ENCODE results near the gene TAL1.

Gene TAL1

DNA sequence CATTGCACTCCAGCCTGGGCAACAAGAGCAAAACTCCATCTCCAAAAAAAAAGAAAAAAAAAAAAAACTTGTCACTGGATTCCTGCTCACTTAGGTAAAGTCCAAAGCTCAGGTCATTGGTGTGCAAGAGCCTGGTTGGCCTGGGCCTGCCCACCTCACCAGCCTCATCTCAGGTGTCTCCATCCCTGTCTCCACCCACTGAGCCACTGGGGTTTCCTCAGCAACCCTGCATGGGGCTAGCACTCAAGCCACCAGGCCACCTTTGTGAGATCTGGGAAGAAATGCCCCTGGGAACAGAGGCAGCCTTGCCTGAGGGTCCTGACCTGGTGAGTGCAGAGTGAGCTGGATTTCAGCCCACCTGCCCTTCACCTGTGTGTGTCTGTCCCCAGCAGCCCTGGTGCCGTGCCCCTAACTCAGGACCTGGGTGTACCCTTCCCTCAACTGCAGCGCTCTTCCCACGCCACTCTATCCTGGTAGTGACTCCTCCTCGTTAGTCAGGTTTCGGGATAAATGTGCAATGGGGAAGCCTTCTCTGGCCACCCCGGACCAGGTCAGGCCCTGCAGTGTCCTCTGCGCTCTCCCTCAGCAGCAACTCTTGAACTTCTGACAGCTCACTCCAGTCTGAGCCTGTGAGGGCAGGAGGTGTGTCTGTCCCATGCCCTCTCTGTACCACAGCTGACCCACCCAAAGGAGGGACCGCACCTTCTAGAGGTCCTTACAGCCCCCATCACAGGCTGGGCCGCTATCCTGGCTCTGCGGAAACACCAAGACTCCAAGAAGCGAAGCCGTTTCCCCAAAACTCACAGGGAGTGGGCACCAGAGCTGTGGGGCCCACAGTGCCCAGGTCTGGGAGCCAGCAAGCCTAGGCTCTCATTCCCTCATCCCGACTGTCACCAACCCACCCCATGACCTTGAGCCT is 45.5 kb downstream of the TAL1 start:
- DNase-seq: no peak

DNA sequence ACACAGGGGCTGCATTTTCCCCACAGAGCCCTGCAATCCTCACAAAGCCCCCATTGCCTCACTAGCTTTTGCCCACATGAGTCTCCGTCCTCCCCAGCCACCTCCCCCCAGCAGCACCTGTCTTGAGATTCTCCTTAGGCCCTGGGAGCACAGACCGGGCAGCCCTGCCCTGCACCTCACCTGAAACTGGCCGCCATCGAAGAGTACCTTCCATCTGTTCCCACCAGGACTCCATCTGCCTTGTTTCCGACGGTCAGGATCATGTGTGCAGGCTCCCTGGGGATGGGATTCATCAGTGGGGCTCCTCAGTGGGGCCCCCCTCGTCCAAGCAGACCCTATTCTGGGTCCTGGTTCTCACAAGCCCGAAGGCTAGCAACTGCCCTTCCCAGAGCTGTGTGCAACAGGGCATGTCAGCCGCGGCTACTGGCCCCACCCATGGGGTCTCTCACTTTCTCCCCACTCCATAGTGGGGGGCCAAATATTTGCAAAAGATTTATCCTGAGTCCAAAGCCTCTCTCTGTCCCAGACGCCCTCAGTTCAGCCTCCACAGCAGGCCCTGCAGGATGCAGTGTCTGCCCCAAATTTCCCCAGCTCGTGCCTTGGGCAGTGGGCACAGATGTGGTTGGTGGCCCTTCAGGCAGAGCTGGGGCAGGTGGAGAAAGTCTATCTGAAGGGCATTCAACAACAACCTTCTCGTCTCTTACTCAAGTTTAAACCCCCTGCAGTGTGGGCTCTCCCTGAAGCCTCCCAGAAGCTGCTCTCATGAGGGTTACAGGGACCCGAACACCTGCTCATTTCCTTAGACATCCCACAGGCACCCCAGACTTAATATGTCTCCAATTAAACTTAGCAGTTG is 47.0 kb downstream of the TAL1 start:
- DNase-seq: no peak

DNA sequence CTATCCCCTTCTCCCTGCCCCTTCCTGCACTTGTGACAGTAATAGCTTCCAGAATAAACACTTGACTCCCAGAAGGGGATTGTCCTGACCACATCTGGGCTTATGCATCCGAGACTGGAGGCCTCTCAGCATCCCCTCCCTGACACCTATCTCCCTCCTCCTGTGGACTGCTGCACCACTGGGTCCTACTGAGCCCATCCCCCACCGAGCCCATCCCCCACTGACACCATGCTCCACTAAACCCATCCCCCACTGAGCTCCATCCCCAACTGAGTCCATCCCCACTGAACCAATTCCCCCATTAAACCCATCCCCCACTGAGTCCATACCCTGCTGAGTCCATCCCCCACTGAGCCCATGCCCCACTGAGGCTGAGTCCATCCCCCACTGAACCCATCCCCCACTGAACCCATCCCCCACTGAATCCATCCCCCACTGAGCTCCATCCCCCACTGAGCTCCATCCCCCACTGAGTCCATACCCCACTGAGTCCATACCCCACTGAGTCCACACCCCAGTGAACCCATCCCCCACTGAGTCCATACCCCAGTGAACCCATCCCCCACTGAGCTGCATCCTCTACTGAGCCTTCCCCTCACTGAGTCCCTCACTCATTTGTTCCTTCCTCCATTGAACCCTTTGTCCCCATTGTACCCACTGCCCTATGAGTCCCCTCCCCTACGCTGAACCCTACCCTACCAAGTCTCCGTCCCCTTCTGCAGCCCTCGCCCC is 47.8 kb downstream of the TAL1 start:
- DNase-seq: no peak

DNA sequence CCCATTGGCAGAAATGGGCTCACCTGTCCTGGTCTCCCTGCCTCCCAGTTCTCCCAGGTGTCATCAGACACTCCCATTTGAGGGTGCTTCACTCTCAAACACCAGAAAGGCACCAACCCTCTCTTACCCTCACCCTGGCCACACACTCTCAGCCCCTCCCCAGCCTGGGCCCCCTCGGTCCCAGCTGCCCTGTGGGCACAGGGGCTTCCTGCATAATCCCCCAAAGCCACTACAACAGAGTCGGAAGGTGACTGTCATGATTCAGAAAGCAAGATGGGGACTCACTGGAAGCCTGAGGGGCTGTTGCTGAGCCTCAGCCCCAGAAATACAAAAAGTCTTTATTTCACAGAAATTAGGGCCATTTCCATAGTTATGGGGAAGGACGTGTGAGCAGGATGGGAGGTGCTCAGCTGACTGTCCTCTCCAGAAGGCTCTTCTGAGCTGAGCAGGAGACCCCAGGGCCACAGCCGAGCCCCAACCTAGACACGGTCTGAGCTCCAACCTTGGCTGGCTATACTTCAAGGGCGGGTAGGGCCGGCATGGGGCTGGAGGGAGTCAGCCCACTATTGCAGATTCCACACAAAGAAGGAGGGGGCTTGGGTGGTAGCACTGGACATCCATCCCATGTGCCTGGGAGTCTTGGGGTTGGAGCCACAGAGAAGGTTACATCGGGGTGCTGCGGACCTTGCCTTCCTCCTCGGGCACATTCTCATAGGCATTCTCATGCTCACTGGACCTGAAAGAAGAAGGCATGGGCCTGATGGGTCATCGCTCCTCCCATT is 48.5 kb downstream of the TAL1 start:
- no peak for DNase-seq

DNA sequence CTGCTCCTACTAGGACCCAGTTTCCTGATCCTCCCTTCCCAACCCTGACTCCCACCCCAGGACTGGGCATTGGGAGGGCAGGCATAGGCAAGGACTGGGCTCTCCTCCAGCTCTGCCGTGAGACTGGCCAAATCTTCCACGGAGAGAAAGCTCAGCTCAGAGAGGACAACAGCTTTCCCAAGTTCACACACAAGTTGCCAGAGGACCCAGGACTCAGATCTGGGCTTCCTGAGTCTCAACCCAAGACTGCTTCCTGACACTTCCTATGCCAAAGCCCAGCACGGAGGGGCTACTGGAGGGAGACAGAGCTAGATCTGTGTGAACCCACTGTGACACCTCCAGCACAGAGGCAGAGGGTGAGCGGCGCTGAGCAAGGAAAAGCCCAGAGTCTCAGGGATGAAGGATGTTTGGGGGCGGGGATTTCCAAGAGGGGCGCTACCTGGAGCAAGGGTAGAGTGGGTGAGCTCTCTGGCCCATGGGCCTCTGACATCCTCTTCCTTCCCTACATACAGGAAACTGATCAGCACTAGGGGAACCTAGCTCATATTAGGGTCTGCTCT is 49.3 kb downstream of the TAL1 start:
- no peak for DNase-seq

DNA sequence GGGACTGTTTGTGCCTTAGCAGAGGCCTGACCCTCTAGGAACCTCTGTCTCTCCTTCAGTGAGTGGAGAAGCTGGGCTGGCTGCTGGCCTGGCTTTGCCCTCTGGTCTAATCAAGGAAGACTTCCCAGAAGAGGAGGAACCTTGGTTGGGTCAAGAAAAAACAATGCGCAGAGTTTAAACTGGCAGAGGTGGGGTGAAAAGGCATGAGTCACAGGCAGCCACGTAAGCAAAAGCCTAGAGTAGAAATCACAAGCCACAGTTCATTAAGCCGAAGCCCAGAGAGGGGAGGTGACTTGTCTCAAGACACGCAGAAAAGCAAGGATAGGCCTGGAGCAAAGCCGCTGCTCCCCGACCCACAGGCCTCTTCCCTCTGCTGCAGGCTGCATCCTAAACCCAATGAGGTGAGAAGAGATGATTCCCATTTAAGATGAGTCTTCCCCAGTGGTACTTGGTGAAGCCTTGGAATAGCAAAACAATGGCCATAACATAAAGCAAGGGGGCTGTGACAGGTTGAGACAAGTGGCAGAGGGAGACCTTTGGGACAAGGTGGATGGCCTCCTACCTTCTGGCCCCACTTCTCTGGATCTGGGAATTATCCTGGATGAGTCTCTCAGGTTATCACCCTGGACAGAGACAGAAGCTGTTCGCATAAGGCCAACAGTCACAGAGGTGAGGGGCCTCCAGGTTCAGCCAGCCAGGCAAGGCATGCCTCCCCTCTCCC is 49.9 kb downstream of the TAL1 start:
- DNase-seq: no peak

DNA sequence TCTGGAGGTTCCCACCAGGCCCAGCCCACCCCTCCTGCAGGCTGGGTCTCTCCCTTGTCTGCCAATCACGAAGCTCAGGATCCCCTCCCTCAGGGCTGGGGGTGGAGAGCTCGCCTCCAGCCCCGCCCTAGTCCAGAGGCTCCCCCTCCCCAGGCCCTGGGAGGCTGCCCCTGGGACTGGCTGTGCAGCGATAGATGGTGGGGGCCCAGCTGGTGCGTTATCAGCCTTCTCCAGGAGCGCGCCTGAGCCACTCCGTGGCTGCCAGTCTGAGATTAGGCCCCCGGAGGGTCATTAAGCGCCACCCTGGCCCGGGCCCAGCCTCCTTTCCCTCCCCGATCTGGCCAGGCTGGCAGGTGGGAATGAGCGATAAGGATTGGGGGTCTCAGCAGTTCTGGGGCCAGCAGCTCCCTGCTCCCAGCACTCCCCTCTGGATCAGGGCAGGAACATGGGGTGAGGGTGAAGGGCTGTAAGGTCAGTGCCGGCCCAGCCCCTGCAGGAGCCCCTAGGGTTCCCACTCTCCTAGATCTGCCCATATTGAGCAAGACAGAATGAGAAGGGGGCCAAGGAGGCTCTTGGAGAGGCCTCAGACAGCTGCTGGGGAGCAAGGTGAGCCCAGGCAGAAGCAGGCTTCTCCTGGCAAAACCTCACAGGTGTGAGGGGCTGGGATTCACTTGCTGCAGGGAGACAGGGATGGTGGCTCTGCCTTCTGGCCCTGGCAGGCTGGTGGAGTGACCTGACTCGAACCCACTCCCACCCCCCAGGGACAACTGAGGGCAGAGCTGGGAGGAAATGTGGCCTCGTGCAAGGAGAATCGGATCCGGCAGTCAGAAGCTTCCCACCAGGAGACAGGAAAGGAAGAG is 50.7 kb downstream of the TAL1 start:
- DNase-seq: no peak

DNA sequence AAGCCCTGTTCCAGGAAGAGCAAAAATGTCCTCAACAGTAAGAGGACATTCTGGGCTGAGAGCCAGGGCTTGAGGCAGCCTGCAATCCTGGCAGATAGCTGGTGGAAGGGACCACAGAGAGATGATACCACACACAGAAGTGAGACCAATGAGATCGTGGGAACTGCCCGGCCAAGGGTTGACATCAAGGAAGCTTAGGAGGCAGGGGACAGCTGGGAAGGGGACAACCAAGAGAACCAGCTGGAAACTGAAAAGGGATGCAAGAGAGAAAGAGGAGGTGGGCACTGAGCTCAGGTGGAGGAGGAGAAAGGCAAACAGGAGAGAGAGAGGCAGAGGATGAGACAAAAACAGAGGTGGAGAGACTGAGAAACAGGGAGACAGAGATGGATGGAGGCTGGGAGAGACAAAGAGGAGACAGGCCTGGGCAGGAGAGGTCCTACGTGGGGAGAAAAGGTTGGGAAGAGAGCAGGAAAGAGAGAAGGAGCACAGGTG is 51.4 kb downstream of the TAL1 start:
- DNase-seq: no peak

DNA sequence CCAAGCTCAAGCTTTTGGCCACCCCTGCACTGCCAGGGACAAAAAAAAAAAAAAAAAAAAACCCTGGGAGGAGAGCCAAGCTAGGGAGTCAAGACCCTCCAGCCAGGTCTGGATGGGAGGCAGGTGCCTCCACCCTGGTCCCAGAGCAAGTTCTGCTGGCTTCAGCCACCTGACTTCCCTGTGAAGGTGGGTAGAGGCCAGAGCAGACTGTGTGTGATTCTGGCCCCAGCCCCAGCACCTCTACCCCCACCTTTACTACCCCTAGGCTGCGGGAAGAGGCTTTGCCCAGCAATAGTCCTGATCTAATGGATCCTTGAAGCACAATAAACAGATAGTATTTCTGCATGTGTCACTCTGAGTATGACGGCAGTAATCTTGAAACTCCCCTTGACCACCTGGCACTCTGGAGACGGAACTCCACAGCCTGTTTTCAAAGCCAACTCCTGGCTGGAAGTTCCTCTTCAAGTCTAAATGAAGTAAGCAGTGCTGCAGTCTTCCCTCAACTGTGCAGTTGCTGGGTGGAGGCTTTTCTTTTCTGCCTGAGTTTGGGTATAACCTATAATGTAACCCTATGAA is 51.9 kb downstream of the TAL1 start:
- no peak for DNase-seq

DNA sequence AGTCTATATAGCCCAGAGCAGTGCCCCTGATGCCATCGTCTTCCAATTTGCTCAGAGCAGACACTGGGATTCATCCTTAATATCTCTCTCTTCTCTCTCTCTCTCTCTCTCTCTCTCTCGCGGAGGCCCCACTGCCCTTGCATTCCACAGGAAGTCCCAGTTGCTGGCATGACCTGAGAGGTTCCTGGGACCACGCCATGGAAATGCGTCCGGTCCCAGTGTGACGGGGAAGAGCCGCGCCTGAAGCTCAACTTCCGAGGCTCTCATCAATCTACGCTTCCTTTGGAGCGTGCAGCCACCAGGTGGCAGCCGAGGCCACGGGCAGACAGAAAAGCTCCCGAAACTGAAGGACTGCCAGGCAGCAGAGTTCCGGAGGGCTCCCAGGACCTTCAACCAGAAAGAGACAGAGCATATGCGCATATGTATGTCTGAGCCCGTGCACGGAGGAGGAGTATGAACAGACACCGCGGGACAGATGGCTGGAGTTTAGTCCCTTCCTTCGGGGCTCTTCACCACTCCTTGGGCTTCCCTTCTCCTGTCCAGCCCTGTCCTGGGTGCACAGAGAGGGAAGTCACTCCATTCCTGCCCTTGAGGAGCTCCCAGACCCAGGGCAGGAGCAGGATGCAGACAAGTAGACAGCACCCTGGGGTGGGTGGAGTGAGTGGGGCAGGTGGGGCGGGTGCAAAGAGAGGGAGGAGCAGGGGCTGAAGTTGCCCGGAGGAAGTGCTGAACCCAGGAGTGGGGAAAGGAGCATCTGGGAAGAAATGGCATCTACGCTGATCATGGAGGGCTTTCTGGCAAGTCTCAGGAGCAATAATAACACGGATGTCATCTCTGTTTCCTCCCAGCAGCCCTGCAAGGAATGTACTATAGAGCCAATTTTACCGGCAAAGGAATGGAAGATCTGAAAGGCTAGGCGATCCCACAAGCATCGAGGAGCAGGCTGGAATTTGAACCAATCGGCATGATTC is 52.7 kb downstream of the TAL1 start:
- DNase-seq: peak; percentile 56

DNA sequence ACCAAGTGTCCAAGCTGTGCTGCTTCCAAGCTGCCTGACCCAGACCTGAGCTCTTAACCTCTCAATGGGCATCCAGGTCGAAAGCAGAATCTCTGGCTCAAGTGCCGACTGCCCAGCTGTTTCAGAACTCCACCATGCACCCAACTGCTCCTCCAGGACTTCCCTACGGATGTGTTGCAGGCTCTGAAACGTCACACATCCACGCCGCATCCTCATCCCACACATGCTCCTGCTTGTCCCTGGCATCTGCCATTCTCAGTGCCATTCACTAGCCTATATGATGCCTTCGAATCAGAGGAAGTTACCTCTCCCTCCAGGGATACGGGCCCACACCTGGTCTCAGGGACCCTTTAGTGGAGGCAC is 53.4 kb downstream of the TAL1 start:
- no peak for DNase-seq

DNA sequence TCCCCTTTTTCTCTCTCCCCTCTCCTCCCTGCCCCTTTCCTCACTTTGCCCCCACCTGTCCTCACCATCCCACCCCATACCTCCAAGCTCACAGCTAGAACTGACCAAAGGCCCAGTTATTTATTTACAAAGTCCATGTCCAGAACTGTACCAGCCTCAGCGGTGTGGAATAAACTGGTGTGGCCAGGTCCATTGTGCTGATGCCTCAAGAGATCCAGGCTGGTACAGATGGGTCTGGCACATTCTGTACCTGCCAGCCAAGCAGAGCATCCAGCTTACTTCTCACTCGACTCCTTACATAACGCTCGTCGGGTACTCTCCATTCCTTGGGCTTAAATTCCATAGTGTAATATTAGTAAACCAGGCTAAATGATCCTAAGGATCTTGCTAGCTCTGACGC is 54.0 kb downstream of the TAL1 start:
- DNase-seq: no peak

DNA sequence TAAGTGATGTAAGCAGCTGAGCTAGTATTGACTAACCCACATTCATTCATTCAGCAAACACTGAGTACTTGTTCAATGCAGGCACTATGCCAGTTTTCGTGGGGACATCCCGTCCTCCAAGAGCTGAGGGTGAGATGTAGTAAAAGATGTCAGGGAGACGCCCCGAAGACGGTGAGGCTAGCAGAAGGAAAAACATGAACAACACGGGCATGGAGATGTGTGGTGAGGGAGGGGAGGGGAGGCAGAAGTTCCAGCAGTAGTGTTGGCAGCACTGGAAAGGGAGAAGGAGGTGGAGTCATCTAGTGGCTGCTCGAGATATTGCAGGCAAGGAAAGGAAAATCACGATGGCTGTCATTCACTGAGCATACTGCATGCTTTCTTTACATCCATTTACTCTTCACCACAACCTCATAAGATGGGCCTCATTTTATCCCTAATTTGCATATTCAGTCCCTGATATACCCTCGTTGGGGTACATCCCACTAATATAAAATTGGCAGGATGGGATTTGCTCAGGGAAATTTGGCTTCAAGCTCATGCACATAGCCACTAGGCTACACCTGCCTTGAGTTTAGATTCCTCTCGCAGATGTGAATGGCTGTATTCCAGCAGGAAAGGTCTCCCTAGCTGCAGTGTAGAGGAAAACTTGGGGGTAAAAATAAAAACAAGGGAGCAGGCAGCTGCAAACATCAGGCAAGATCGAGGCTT is 56.6 kb downstream of the TAL1 start:
- DNase-seq: peak; percentile 63

DNA sequence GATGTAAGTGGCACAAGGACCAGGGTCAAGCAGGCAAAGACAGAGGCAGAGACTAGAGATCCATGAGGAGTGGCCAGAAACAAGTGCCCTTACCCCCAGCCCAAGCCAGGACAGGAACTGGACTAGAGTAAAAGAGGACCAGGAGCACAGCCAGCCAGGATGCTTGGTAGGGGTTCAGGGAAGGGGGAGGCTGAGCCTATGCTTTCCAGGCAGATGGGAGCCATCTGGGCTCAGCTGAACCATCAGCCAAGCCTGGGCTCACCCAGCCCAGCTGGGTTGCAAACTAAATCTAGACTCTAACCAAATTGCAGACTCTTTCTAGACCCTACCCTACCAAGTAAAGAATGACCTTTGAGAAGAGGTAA is 57.4 kb downstream of the TAL1 start:
- no peak for DNase-seq

DNA sequence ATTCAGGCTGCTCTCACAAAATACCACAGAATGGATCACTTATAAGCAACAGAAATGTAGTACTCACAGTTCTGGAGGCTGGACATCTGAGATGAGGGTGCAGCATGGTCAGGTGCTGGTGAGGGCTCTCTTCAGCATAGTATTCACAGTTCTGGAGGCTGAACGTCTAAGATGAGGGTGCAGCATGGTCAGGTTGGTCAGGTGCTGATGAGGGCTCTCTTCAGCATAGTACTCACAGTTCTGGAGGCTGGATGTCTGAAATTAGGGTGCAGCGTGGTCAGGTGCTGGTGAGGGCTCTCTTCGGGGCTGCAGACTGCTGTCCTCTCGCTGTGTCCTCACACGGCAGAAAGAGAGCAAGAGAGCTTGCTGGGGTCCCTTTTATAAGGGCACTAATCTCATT is 59.2 kb downstream of the TAL1 start:
- no peak for DNase-seq
